HG03460 (cell line): Measurements from ENCODE around the gene ANKRD13B.
A peak's percentile ranks its signal among the peaks of the same experiment; 100 is the strongest.

ENCODE experiments used
- ATAC-seq: cut with Tn5 transposase; IDR thresholded peaks from one replicate; pipeline ENCODE4 v1.9.1; 2021; ENCODE audit not compliant: unreplicated experiment

The ANKRD13B gene

GRCh38 chr17:29579866-29580771 lies 12.8 kb upstream of the ANKRD13B start:
- ATAC-seq: peak; percentile 61

- ATAC-seq: no peak
Measured at GRCh38 chr17:29581583-29582253, 11.2 kb upstream of the ANKRD13B start.

GRCh38 chr17:29582254-29582765 lies 10.6 kb upstream of the ANKRD13B start:
- ATAC-seq: no peak

- no peak for ATAC-seq
Measured at GRCh38 chr17:29582772-29583171, 10.2 kb upstream of the ANKRD13B start.

GRCh38 chr17:29583324-29584248 lies 9.3 kb upstream of the ANKRD13B start:
- ATAC-seq: no peak

- ATAC-seq: no peak
Measured at GRCh38 chr17:29584452-29585079, 8.4 kb upstream of the ANKRD13B start.

GRCh38 chr17:29585080-29585751 lies 7.7 kb upstream of the ANKRD13B start:
- no peak for ATAC-seq

GRCh38 chr17:29586676-29587469 lies 6.1 kb upstream of the ANKRD13B start:
- ATAC-seq: no peak

GRCh38 chr17:29587591-29587990 lies 5.3 kb upstream of the ANKRD13B start:
- no peak for ATAC-seq

- no peak for ATAC-seq
Measured at GRCh38 chr17:29588017-29588561, 4.8 kb upstream of the ANKRD13B start.

- ATAC-seq: peak; percentile 13
Measured at GRCh38 chr17:29588562-29589411, 4.1 kb upstream of the ANKRD13B start.

GRCh38 chr17:29589524-29590410 lies 3.2 kb upstream of the ANKRD13B start, which contains the start of gene GIT1:
Gene GIT1 (minus strand): TSS chr17:29589648. CDS start chr17:29589378, 270 bp downstream.
- ATAC-seq: peak; percentile 48

GRCh38 chr17:29590411-29591145 lies 2.4 kb upstream of the ANKRD13B start:
- ATAC-seq: no peak

- ATAC-seq: no peak
Measured at GRCh38 chr17:29591146-29591736, 1.7 kb upstream of the ANKRD13B start.

GRCh38 chr17:29591737-29592608 lies 959 bp upstream of the ANKRD13B start:
- ATAC-seq: no peak
